ENCODE data around the gene SPOCK1.
"Not testable (repeated sequence)": the region's sequence is repeated elsewhere in the genome, so short reads cannot be mapped to it uniquely, and the experiment has no call there.

SPOCK1 gene

GRCh38 chr5:137259115-137259514, 240.0 kb downstream of the SPOCK1 start:
- not testable (repeated sequence) for ATAC-seq

- ATAC-seq, result no peak
Measured at GRCh38 chr5:137254119-137255090, 244.7 kb downstream of the SPOCK1 start.

- no peak for ATAC-seq
Measured at GRCh38 chr5:137252512-137252911, 246.6 kb downstream of the SPOCK1 start.

- no peak for ATAC-seq
Measured at GRCh38 chr5:137250421-137250820, 248.7 kb downstream of the SPOCK1 start.

GRCh38 chr5:137248527-137248926, 250.6 kb downstream of the SPOCK1 start:
- no peak for ATAC-seq

- no peak for ATAC-seq
Measured at GRCh38 chr5:137245438-137245837, 253.7 kb downstream of the SPOCK1 start.

GRCh38 chr5:137240285-137240684, 258.8 kb downstream of the SPOCK1 start:
- no peak for ATAC-seq

GRCh38 chr5:137236849-137237507, 262.1 kb downstream of the SPOCK1 start:
- no peak for ATAC-seq

GRCh38 chr5:137236252-137236651, 262.9 kb downstream of the SPOCK1 start:
- no peak for ATAC-seq

GRCh38 chr5:137234973-137235943, 263.9 kb downstream of the SPOCK1 start:
- ATAC-seq, result no peak

GRCh38 chr5:137233726-137234125, 265.4 kb downstream of the SPOCK1 start:
- no peak for ATAC-seq

- ATAC-seq, result not testable (repeated sequence)
Measured at GRCh38 chr5:137233304-137233703, 265.8 kb downstream of the SPOCK1 start.

- no peak for ATAC-seq
Measured at GRCh38 chr5:137231540-137231939, 267.6 kb downstream of the SPOCK1 start.

GRCh38 chr5:137228816-137229215, 270.3 kb downstream of the SPOCK1 start:
- no peak for ATAC-seq

GRCh38 chr5:137226081-137226480, 273.0 kb downstream of the SPOCK1 start:
- no peak for ATAC-seq

GRCh38 chr5:137223324-137224295, 275.5 kb downstream of the SPOCK1 start:
- ATAC-seq, result no peak

- ATAC-seq, result no peak
Measured at GRCh38 chr5:137221943-137222342, 277.2 kb downstream of the SPOCK1 start.

GRCh38 chr5:137220523-137220927, 278.6 kb downstream of the SPOCK1 start:
- no peak for ATAC-seq

GRCh38 chr5:137218896-137219295, 280.2 kb downstream of the SPOCK1 start:
- no peak for ATAC-seq

GRCh38 chr5:137218471-137218870, 280.7 kb downstream of the SPOCK1 start:
- no peak for ATAC-seq

- ATAC-seq, result no peak
Measured at GRCh38 chr5:137217599-137218200, 281.4 kb downstream of the SPOCK1 start.
